DND-41 (cell line): ENCODE data around the gene FUT1.

Experiments
- ATAC-seq: fragments of 200-7000 bp; cut with Tn5 transposase; 3 replicates; pipeline ENCODE4 v1.9.1; 2021; ENCODE audit warnings: low read depth; ENCODE audit not compliant: insufficient read depth
- DNase-seq: peaks from one replicate; pipeline ENCODE4 v3.0.0-alpha.2; 2020
- H2AFZ ChIP-seq: 2 replicates; pipeline ENCODE4 v1.6.0; 2012; ENCODE audit warnings: low read depth, low read length
- H3K27ac ChIP-seq: 2 replicates; pipeline ENCODE4 v1.5.1; 2012; ENCODE audit warnings: low read length, inconsistent platforms
- H3K27me3 ChIP-seq: fragments of 200-600 bp; sonication (generic); 2 replicates; pipeline ENCODE4 v1.6.0; 2012; ENCODE audit warnings: low read length, mild to moderate bottlenecking, inconsistent platforms; ENCODE audit not compliant: insufficient read depth, poor library complexity
- H3K36me3 ChIP-seq: 2 replicates; pipeline ENCODE4 v1.5.1; 2012; ENCODE audit warnings: low read length, inconsistent platforms; ENCODE audit not compliant: insufficient read depth
- H3K4me1 ChIP-seq: 2 replicates; pipeline ENCODE4 v1.5.1; 2012; ENCODE audit warnings: mild to moderate bottlenecking, low read length; ENCODE audit not compliant: insufficient read depth
- H3K4me2 ChIP-seq: 2 replicates; pipeline ENCODE4 v1.6.0; 2012; ENCODE audit warnings: mild to moderate bottlenecking, moderate library complexity, low read length, inconsistent platforms; ENCODE audit not compliant: insufficient read depth
- H3K4me3 ChIP-seq, 2 experiments: fragments of 200-600 bp in 1 of 2; shearing (Covaris generic) in 1 of 2; 2 replicates each; pipeline ENCODE4 v1.5.1; 2012 to 2016; ENCODE audit warnings: inconsistent platforms in 2 of 2, low read length in 2 of 2, mild to moderate bottlenecking in 2 of 2, low read depth in 1 of 2, moderate library complexity in 1 of 2
- H3K79me2 ChIP-seq: 2 replicates; pipeline ENCODE4 v1.6.0; 2012; ENCODE audit warnings: low read length, inconsistent platforms; ENCODE audit not compliant: insufficient read depth
- H3K9ac ChIP-seq: 2 replicates; pipeline ENCODE4 v1.6.0; 2012; ENCODE audit warnings: low read depth, mild to moderate bottlenecking, inconsistent platforms, low read length, moderate library complexity
- H3K9me3 ChIP-seq: 2 replicates; pipeline ENCODE4 v1.5.1; 2012; ENCODE audit warnings: low read length, moderate library complexity, mild to moderate bottlenecking, inconsistent platforms; ENCODE audit not compliant: insufficient read depth, severe bottlenecking
- H4K20me1 ChIP-seq: 2 replicates; pipeline ENCODE4 v1.6.0; 2012; ENCODE audit warnings: low read length; ENCODE audit not compliant: insufficient read depth
- CTCF ChIP-seq: IDR thresholded peaks from 2 replicates; pipeline ENCODE4 v1.5.1; 2012; ENCODE audit warnings: borderline replicate concordance, low read length, moderate library complexity, mild to moderate bottlenecking; ENCODE audit not compliant: poor library complexity, severe bottlenecking; ENCODE audit errors: extremely low read depth
- EZH2 ChIP-seq: IDR thresholded peaks from 3 replicates; pipeline ENCODE4 v1.6.1; 2012; ENCODE audit warnings: borderline replicate concordance, low read depth, mild to moderate bottlenecking, moderate library complexity, low read length, inconsistent platforms; ENCODE audit not compliant: severe bottlenecking

The FUT1 gene

DNA sequence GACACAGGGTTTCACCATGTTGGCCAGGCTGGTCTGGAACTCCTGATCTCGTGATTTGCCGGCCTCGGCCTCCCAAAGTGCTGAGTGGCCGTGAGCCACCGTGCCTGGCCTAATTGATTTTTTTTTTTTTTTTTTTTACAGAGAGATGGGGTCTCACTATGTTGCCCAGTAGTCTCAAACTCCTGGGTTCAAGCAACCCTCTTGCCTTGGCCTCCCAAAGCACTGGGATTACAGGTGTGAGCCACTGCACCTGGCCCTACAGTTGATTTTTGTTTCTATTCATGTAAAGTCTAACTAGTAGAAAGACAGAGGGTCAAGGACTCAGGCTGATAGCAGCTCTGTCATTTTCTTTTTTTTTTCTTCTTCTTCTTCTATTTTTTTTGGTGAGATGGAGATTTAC, 24.7 kb upstream of the FUT1 start:
- Histone ChIP-seq H2AFZ (no peak overlapping the region), H3K27me3 (no peaks in the 10 kb centered on the region), H3K4me1 (no peaks in the 10 kb centered on the region), H3K9me3 (no peaks in the 10 kb centered on the region), H3K9ac (no peak overlapping the region), H3K4me3 (no peak overlapping the region), H3K4me2 (no peak overlapping the region), H3K79me2 (no peaks in the 10 kb centered on the region), H3K27ac (no peak overlapping the region), H3K36me3 (no peaks in the 10 kb centered on the region), H4K20me1 (no peaks in the 10 kb centered on the region)
- TF ChIP-seq CTCF: no peak
- TF ChIP-seq EZH2: no peak
- DNase-seq: no peak
- ATAC-seq: no peak

DNA sequence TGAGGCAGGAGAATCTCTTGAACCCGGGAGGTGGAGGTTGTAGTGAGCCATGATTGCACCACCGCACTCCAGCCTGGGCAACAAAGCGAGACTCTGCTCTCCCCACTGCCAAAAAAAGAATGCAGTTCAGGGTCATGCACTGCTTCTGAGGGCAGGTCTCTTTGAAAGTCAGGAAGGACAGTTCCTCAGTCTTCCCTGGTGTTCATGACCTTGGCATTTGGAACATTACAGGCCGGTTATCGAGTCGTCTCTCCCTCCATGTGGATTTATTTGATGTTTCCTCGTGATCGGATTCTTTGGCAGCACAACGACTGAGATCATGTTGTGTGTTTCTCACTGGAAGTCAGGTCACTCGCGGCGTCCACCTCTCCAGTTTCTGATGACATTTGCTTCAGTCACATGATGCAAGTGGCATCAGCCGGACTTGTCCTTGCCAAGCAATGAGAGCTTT, 20.1 kb upstream of the FUT1 start:
- Histone ChIP-seq H2AFZ (no peak overlapping the region), H3K79me2 (no peaks in the 10 kb centered on the region), H3K9ac (no peak overlapping the region), H3K4me3 (no peak overlapping the region), H3K4me2 (no peak overlapping the region), H3K9me3 (no peaks in the 10 kb centered on the region), H3K36me3 (no peaks in the 10 kb centered on the region), H4K20me1 (no peaks in the 10 kb centered on the region), H3K4me1 (no peaks in the 10 kb centered on the region), H3K27me3 (no peaks in the 10 kb centered on the region), H3K27ac (no peak overlapping the region)
- no peak for DNase-seq
- ATAC-seq: no peak
- TF ChIP-seq EZH2 (no peak), CTCF (no peak)

- H3K36me3 ChIP-seq: no peaks in the 10 kb centered on the region
- H3K4me3 ChIP-seq: no peak overlapping the region
- H3K79me2 ChIP-seq: no peaks in the 10 kb centered on the region
- H3K4me1 ChIP-seq: no peaks in the 10 kb centered on the region
- H3K27me3 ChIP-seq: no peaks in the 10 kb centered on the region
- H3K4me2 ChIP-seq: no peak overlapping the region
- no peaks in the 10 kb centered on the region for H3K9me3 ChIP-seq
- no peak overlapping the region for H2AFZ ChIP-seq
- TF ChIP-seq EZH2: no peak
- TF ChIP-seq CTCF: no peak
- ATAC-seq (no peak), DNase-seq (no peak)
- H3K27ac ChIP-seq: no peak overlapping the region
- no peak overlapping the region for H3K9ac ChIP-seq
- no peaks in the 10 kb centered on the region for H4K20me1 ChIP-seq
Observed at GRCh38 chr19:48770734-48771472, 18.5 kb upstream of the FUT1 start.

- ATAC-seq: no peak
- Histone ChIP-seq H3K36me3 (no peaks in the 10 kb centered on the region), H3K9ac (no peak overlapping the region)
Observed at GRCh38 chr19:48770266-48770665, 17.8 kb upstream of the FUT1 start.

More at GRCh38 chr19:48770266-48770665, 17.8 kb upstream of the FUT1 start:
- H3K27ac ChIP-seq: no peak overlapping the region
- DNase-seq: no peak
- H3K9me3 ChIP-seq: no peaks in the 10 kb centered on the region
- H4K20me1 ChIP-seq: no peaks in the 10 kb centered on the region
- no peak overlapping the region for H3K4me2 ChIP-seq
- TF ChIP-seq EZH2: no peak
- no peak for TF ChIP-seq CTCF
- no peak overlapping the region for H2AFZ ChIP-seq
- no peaks in the 10 kb centered on the region for H3K4me1 ChIP-seq
- H3K79me2 ChIP-seq: no peaks in the 10 kb centered on the region
- no peaks in the 10 kb centered on the region for H3K27me3 ChIP-seq
- H3K4me3 ChIP-seq: no peak overlapping the region
